ENCODE measurements around the gene KHDC1L. TPM values are rescaled to one million over a fixed set of nuclear protein-coding genes. Genes with fewer than 3 reads are reported as not detected.
"Not testable (repeated sequence)": the region's sequence is repeated elsewhere in the genome, so short reads cannot be mapped to it uniquely, and the experiment has no call there.

KHDC1L gene, protein sequence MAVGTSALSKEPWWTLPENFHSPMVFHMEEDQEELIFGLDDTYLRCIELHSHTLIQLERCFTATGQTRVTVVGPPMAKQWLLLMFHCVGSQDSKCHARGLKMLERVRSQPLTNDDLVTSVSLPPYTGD
- not detected for total RNA-seq

DNA sequence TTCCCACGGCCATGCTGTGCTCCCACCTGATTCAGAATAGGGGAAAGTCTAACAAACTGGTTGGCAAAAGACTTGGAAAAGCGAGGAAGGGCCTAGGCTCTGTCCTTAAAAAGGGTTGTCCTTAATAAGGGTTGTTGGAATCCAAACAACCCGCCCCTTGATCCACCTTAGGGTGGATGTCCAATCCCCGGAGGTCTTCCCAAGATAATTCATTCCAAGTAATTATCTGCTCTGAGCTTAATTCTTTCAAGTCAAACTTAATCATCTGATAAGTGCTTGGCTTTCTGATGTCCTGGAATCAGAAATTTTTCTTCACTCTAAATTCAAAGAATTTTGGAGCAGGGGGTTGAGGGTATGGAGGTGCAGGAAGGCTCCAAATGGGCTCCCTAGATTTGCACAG, at the start of gene KHDC1L:
Gene KHDC1L, minus strand, starts transcription at position 101 of the 400 bp plus-strand sequence. Its CDS starts 88 bp downstream, at position 13.
- DNase-seq, result no peak

DNA sequence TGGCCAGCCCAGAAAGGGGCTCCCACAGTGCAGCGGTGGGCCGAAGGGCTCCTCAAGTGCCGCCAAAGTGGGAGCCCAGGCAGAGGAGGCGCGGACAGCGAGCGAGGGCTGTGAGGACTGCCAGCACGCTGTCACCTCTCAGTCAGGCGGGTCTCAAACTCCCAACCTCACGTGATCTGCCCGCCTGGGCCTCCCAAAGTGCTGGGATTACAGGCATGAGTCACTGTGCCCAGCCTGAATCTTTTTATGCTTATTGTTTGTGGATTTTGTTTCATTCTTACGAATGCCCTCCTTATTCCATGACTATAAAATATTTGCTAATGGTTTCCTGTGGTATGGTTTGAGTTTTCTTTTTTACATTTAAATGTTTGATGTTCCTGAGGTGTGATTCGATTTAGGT, 44.0 kb upstream of the KHDC1L start:
- not testable (repeated sequence) for DNase-seq

DNA sequence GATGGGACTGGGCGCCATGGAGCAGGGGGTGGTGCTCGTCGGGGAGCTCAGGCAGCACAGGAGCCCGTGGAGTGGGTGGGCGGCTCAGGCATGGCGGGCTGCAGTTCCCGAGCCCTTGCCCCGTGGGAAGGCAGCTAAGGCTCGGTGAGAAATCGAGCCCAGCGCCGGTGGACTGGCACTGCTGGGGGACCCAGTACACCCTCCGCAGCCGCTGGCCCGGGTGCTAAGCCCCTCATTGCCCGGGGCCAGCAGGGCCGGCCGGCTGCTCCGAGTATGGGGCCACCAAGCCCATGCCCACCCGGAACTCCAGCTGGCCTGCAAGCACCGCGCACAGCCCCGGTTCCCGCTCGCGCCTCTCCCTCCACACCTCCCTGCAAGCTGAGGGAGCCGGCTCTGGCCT, 43.6 kb upstream of the KHDC1L start:
- not testable (repeated sequence) for DNase-seq

DNA sequence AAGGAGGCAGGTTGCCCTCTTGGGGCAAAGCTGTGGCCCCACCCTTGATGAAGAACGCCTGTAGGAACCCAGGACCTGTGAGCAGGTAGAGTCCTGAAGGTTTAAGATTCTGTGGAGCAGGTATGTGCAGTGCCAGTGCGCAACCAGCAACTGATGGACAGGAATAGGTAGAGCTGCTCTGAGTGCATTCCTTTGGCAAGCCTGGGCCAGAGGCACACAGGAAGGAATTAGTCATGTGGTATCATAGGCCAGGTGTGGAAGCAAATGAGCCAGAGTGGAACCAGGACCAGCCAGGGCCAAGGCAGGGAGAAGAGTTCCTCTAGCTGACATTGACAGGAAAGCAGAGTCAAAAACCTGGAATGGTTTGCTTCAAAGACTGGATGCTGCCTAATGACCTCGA, 39.1 kb upstream of the KHDC1L start:
- DNase-seq, result no peak

DNA sequence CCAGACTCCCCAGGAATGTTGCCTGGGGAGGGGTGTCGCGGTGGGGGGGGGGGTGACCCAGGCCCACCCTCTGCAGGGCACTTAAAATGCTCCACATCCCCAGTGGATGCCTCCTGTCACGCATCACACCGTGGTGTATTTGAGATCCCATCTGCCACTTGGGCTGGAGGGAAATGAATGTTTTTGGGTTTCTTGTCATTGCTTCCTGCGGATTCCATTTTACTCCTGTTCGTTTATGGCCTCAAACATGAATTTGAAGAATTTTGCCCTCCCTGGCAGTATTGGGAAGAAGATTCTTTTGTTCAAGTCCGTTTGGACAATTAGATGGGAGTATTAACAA, 38.2 kb upstream of the KHDC1L start:
- DNase-seq, result no peak

DNA sequence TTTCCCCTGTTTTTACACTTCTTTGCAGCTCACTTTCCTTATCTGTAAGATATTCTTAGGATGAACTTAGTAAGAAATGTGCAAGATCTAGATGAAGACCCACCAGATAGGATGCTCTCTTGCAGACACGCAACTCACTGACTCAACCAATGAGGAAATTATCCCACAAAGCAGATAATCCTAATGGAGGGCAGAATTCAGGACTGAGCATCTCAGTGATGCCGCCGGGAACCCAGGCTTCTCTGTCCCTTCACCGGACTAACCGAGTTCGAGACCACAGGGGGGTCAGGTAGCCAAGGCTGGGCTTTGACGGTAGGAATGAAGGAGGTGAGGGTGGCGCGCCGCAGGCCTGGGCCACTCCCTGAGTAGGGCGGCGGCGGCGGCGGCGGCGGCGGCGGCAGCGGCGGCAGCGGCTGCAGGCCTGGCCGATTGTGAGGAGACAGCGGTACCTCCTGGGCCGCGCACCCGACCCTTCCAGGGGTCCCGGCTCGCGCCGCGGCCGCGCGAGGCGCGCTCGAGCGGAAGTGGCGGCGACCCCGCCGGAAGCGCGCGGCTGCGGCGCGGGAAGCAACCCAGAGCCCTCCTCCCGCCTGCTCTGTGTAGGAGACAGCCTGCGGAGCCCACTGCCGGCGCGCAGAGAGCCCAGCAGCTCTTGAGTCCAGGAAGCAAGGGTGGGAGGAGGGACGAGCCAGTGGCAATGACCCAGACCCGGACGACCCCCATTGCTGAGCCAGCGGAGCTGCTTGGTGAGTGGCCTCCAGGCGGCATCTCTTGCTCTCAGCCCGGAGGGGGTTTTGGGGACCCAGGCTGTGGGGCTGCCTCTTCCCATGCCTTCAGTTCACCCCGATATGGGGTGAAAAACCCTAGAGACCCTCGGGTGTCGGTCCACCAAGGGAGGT, 37.6 kb upstream of the KHDC1L start, which contains the start of gene KHDC1:
Gene KHDC1, minus strand, starts transcription at position 526 of the 899 bp plus-strand sequence. CDS start 20,679 bp downstream, outside the sequence.
- DNase-seq, result peak; percentile 81

DNA sequence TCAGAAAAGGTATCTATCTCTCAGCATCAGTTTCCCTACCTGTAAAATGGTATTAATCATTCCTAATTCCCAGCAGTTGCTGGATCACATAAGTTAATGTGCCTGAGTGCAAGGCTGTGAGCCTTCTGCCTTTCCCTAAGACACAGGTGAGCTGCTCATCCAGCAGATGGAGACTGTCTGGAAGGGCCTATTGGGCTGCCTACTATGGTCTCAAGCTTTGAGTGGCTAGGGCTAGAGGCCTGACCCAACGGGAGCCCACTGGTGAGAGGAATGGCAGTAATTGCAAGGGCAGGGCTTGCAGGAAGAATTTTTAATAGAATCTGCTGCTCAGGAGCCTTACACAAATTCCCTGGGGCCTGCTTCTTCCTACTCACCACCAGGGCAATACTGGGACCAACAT, 33.4 kb upstream of the KHDC1L start:
- no peak for DNase-seq

DNA sequence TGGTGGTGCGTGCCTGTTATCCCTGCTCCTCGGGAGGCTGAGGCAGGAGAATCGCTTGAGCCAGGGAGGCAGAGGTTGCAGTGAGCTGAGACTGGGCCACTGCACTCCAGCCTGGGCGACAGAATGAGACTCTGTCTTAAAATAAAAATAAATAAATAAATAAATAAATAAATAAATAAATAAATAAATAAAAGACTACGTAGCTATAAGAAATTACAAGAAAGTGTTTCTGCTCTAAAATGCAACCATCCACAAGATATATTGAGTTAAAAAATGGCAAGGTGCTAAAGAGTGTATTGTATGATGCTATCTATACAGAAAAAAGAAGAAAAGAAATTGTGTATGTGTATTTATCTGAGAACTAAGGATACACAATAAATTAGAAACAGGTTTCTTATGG, 29.0 kb upstream of the KHDC1L start:
- DNase-seq, result not testable (repeated sequence)

DNA sequence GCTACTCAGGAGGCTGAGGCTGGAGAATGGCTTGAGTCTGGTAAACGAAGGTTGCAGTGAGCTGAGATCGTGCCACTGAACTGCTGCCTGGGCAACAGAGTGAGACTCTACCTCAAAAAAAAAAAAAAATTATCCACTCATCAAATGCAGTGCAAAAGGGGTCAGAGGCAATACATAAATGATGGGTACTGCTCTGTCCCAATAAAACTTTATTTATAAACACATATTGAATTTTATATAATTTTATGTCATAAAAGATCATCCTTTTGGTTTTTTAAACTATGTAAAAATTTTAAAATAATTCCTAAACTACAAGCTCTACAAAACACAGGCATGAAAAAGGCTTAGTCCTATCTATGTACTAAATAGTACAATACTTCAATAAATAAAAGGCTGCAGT, 27.4 kb upstream of the KHDC1L start:
- DNase-seq, result no peak

DNA sequence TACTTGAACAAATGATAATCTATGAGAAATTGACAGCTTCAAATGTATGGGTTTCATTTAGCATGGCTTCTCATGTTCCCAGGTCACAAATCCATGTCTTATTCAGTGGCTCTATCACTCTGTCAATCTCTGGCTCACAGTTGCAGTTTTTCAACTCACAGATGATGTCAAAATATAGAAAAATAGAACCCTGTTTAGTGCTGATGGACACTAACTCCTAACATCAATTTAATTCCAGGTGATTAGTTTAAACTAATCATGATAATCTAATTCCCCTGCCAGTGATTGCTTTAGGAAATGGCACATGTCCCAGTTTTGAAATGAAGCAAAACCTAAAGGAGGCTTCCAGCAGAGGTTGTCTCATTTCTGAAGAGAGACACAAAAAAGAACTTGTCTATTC, 24.7 kb upstream of the KHDC1L start:
- DNase-seq, result no peak

DNA sequence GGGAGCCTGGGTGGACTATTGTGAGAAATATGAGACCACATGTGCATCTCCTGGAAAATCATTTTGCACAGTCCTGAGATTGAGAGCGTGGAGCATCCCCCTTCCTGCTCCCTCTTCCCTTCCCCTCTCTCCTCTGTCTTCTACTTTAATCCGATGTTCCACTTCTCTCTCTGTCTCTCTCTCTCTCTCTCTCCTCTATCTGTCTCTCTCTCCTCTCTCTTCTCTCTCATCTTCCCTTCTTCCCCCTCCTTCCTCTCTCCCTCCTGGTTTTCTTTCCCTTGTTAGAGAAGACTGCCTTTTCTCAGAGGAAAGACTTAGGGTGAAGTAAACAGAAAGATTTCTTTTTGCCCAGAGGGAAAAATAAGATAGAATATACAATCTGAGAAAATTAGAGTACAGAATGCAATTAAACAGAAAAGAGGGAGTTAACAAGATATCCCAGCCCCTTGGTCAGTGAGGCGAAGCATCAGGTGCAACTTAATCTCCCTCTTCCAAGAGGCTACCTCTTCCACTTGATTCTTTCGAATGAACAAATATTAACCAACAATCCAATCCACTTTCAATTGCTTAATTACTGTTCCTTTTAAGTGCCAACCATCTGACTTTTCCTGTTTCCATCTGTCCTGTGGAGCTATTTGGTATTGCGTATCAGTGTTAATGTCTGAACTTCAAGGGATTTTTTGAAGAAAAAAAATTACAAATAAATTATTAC, 23.1 kb upstream of the KHDC1L start:
- DNase-seq, result no peak

DNA sequence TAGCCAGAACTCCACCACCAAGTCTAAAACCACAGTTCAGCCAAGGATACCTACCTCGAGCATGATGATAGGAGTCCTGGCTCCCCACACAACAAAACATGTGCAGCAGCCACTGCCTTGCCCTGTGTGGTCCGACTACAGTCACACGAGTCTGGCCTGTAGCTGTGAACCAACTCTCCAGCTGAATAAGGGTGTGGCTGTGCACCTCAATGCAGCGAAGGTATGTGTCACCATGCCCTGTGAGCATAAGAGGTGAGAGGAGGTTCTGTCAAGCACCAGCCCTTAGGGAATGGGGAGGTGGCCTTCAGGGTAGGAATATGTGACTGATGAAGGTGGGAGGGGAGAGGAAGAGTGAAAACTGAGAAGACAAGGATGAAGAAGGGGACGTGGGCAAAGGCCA, 16.7 kb upstream of the KHDC1L start:
- no peak for DNase-seq

DNA sequence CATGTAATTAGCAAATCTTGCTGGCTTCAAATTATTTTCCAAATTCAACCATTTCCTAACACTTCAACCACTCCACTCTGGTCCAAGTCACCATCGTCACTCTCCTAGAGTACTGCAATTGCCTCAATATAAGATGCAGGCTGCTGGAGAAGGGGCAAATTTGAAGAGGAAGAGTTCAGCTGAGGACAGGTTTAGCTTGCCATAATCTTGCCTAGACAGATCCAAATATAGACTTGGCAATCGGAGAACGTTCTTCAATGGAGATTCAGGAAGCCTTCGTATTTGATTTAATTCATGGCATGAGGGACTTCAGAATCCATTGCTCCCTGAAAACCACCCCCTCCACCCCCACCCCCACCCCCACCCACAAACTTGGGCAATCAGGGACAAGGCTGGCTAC, 15.4 kb upstream of the KHDC1L start:
- DNase-seq, result no peak

DNA sequence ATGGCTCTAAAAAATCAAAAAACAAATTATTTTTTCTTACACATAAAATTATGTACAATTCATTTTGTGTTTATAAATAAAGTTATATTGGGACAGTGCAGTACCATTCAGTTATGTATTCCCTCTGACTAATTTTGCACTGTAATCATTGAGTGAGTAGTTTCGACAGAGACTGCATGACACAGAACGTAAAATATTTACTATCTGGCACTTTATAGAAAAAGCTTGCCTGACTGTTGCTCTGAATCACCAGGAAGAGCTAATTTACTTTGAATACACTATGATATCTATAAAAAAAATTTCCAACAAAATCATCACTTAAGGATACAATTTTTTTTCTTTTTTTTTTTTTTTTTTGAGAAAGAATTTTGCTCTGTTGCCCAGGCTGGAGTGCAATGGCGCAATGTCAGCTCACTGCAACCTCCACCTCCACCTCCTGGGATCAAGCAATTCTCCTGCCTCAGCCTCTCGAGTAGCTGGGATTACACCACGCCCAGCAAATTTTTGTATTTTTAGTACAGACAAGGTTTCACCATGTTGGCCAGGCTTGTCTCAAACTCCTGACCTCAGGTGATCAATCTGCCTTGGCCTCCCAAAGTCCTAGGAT, 11.0 kb upstream of the KHDC1L start:
- no peak for DNase-seq

DNA sequence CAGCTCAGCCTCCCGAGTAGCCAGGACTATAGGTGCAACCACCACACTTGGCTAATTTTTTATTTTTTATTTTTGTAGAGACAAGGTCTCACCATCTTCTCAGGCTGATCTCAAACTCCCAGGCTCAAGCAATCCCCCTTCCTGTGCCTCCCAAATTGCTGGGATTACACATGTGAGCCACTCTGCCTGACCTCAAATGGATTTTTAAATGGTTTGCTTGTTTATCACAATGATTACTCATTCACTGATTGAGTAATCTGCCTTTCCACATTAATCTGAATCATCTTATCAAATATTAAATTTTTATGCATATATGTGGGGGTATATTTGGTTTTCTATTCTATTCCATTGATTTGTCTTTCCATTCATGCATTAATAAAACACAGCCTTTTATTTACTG, 9.4 kb upstream of the KHDC1L start:
- DNase-seq, result no peak

DNA sequence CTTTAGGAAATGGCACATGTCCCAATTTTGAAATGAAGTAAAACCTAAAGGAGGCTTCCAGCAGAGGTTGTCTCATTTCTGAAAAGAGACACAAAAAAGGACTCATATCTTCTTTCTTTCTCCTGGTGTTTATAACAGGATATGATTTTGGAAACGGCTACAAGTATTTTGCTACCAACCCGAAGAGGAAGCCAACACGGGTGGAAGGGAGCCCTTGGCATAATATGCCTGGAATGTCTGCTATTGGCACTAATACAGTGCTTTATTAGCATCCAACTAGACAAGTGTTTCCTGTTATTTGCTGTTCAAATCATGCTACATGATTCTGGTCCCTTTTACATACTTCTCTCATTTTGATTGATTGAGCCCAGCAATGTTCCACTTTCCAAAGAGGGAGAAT, 8.7 kb upstream of the KHDC1L start:
- DNase-seq, result not testable (repeated sequence)

DNA sequence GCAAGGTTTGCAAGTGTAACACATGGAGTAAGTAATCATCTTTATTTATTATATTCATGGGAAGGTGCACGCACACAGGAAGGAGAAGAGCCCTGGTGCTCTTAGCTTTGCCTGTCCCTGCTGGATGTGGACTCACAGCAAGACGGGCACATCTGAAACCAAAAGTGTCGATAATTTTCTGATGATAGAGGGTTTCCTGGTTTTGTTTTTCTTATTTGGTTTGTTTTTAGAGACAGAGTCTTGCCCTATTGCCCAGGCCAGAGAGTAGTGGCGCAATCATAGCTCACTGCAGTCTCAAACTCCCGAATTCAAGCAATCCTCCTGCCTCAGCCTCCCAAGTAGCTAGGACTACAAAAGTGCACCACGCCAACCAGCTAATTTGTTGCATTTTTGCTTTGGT, 7.8 kb upstream of the KHDC1L start:
- no peak for DNase-seq

DNA sequence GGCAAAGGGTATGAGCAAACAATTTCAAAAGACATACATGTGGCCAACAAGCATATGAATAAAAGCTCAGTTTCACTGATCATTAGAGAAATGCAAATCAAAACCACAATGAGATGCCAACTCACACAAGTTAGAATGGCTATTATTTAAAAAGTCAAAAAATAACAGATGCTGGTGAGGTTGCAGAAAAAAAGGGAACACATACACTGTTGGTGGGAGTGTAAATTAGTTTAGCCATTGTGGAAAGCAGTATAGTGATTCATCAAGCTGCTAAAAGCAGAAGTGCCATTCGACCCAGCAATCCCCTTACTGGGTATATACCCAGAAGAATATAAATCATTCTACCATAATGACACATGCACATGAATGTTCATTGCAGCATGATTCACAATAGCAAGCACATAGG, 6.7 kb upstream of the KHDC1L start:
- no peak for DNase-seq

DNA sequence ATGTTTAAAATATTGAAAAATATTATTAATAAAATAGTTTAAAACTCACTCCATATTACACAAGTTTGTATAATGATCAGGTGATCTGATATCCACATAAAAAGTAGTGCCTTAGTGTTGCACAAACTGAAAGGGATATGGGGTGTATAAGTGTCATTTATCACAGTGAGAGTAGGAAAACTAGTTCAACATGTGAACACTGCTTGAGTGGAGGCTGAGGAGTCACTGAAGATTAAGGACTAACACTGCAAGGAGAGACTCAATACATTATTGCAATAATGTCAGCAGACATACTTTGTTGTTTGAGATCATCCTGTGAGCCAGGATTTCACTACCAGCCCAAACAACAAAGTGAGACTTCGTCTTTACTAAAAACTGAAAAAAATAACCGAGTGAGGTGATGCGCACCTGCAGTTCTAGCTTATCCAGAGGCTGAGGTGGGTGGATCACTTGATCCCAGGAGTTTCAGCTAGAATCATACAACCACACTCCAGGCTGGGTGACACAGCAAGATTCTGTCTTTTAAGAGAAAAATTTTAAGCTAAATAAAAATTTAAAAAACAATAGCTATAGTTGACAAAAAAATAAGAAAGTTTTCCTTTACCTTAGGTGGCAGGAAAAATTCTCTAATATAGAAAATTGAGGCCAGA, 2.4 kb upstream of the KHDC1L start:
- no peak for DNase-seq

DNA sequence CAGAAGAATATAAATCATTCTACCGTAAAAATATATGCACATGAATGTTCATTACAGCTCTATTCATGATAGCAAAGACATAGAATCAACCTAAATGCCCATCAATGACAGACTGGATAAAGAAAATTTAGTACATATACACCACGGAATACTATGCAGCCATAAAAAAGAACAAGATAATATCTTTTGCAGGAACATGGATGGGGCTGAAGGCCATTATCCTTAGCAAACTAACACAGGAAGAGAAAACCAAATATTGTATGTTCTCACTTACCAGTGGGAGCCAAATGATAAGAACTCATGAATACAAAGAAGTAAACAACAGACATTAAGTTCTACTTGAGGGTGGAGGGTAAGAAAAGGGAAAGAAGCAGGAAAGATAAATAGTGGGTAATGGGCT, 8.4 kb downstream of the KHDC1L start:
- no peak for DNase-seq

DNA sequence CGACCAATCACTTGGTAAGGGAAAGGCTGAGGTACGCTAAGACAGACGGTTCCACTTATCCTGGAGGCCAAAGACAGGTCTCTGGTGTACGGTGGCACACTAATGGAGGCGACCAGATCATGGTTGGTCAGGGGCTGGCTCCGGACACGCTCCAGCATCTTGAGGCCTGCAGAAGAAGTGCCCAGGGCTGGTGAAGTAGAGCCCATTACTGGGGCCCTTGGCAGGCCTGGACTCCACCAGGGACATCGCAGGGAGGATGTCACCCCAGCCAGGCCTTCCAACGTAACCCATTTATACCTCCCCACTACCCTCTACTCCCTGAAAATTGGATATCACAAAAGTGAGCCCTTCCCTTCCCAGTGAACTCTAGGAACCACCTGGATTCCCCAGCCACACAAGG, 16.2 kb downstream of the KHDC1L start:
- no peak for DNase-seq

DNA sequence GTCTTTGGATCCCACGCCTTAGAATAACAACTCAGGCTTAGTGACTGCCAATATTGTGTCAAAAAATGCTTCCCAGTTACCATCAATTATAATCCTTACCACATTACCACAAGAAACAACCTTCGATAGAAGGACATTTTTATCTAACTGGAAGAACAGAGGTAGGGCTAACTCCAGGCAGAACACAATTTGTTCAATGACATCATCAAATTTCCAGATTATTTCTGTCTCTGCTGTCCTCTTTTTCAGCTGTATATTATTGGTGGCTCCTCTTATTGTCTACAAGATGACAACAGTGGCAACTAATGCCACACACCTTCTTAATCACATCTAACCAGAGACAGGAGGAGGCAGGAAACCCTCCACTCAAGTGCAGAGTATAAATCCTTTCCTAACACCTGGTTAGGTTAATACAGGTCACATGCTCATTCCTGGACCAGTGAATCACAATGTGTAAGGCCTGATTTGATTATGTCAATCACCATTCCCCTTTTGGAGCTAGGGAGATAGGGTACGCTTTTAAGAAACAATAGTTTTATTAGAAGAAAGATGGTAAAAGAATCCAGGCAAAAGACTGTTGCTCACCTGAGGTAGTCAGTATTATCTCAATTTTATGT, 18.0 kb downstream of the KHDC1L start:
- DNase-seq, result no peak
